ENCODE data around the gene KAZALD1.

The KAZALD1 gene

DNA sequence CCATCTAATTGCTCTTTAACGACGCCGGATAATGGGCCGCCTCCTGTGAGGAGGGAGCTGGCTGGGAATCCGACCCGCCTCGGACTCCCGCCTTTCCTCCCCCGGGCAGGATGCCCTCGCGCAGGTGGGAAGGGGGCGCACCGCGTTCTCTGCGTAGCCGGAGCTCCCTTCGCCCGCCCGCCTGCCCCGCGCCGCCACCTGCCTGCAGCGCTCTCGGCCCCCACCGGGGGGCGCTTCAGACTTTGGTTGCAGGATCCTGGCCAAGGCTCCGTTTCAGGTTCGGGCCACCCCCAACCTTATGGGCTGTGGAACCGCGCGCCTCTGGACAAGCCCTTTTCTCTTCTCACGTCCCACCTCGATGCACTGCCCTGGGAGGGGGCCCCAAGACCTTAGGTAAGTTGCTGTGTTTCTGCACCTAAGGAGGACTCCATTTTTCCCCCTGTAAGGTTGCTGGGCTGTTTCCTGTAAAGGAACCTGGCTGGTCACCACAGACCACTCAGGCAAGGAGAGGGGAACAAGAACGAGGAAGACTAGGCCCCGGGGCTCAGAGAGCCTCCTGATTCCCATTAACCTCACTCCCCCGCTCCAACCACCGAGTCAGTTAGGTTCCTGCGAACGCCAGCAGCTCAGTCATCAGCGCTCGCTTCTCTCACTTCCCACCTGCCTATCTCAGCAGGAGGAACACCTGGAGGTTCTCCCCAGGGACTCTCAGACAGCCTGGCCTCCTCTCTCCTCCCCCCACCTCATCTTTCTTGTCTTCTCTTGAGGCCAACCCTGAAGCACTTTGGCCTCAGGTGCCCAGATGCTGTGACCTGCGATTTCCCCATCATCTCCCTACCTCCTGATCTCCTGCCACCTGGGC lies 11.3 kb upstream of the KAZALD1 start:
- DNase-seq = peak; percentile 56

GRCh38 chr10:101052285-101052684 lies 9.5 kb upstream of the KAZALD1 start:
- DNase-seq = no peak

DNA sequence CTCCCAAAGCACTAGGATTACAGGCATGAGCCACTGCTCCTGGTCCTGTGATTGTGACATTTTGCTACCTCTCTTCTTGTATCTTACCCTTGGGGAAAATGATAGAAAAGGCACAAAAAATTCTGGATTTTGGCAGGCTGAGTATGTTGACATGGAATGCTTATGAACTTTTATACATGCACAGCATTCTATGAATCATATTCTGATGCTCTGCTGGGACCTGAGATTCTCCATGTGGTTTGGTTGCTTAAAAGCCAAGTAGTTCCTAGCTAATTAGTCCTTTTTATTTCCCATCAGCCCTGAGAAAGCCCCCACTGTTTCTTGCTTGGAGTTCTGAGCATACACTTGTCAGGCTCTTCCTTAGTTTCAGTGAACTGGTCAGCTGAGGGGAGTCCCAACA lies 8.3 kb upstream of the KAZALD1 start:
- no peak for DNase-seq

DNA sequence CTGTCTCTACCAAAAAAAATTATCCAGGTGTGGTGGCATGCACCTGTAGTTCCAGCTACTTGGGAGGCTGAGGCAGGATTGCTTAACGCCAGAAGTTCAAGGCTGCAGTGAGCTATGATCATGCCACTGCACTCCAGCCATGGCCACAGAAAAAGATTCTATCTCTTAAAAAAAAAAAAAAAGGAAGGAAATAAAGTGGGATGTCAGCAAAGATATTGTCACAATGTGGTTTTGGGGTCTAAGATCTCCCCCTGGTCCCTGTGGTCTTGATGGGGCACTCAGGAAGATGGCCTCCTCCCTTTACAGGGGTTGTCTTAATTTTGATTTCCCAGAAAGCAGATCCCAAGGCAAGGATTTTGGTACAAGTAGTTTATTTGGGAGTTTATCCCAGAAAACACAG lies 7.4 kb upstream of the KAZALD1 start:
- DNase-seq = no peak

GRCh38 chr10:101054876-101055275 lies 6.9 kb upstream of the KAZALD1 start:
- DNase-seq = no peak

DNA sequence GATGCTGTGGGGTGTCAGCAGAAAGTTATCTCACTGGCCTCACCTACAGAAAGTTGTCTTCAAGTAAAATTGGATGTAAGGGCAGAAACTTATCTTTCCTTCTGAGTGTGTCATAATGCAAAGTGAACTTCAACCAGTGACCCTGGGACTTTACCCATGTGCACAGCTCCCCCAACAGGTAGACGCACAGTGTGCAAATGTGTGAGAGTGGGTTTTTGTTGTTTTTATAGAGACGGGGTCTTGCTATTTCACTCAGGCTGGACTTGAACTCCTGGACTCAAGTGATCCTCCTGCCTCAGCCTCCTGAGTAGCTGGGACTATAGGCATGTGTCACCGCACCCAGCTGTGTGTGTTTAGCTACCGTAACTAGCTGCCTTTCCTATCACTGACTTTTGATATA lies 6.4 kb upstream of the KAZALD1 start:
- DNase-seq = no peak

DNA sequence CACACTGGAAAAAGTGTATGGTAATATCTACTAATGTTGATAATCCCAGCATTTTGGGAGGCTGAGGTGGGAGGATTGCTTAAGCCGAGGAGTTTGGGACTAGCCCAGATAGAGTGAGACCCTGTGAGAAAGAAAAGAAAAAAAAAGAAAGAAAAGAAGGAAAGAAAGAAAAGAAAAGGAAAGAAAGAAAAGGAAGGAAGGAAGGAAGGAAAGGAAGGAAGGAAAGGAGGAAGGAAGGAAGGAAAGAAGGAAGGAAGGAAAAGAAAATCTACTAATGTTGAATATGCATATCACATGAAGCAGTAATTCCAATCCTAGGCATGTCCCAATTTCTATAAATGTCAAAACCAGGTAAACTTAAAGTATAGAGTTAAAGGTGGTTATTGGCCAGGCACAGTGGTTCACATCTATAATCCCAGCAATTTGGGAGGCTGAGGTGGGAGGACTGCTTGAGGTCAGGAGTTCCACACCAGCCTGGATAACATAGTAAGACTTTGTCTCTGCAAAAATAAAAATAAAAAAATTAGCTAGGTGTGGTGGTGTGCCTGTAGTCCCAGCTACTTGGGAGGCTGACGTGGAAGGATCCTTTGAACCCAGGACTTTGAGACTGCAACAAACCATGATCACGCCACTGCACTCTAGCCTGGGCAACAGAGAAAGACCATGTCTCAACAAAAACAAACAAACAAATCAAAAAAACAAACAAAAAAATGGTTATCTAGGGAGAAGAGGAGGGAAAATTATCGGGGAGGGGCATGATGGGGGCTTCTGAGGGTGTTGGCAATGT lies 5.2 kb upstream of the KAZALD1 start:
- no peak for DNase-seq

DNA sequence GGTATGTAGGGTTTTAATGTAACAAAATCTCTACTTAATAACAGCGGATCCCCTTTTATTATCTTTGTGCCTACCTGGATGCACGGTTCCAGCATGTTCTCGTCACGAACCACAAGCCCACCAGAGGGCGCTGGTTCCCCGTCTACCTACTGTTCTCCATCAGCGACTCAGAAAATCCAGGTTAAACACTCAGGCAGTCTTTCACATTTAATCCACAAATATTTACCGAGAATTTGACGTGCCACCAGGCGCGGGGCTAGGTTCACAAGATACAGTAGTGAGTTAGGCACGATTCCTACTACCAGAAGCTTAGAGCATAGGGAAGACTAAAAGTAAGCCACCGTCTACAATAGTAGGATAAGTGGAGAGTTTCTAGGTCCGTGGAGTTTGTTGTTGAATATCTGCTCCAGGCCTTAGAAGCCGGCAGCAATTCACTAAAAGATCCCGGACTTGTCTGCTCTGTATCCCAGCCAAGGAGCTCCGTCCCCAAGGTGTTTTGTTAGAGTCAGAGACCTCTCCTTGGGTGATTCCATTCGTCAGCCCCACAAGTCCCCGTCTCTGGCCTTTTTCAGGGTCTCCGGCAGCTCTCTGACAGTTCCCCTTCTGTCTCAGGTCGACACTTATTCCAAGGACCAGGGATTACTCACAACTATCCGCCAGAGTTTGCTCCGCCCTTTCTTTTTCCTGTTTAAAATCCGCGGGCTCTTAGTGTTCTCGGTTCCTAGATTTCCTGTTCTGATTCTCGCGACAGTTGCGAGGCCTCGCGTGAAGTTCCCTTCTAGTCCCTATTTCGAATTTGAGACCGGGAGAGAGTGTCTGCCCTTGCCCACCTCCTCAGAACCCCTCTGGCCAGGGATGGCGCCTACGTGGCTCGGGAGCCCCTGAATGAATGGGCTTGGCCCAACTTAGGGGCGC lies 1.5 kb upstream of the KAZALD1 start:
- DNase-seq = peak; percentile 80

GRCh38 chr10:101060951-101061623 lies 702 bp upstream of the KAZALD1 start:
- DNase-seq = peak; percentile 80

- peak; percentile 65 for DNase-seq
Observed at GRCh38 chr10:101062232-101063049, 652 bp downstream of the KAZALD1 start.

DNA sequence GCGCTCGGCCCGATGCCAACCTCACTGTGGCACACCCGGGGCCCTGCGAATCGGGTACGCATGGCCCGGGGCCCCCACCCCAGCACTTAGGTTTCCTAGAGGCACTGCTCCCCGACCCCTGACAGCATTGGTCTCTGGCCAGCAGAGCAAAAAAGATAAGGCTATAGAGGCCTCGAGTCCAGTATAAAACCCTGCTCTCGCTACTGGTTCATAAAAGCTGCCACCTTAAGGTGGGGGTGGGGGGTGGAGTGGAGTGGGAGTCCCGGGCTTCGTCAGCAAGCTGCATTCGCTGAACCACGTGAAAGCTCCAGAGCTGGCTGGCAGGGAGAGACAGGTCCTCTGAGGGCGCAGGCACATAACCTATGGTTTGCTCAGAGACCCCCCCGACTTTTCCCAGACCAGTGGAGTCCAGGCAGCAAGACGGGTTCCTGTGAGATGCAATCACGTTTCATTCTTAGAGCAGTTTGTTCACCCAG lies 1.3 kb downstream of the KAZALD1 start:
- DNase-seq = no peak

DNA sequence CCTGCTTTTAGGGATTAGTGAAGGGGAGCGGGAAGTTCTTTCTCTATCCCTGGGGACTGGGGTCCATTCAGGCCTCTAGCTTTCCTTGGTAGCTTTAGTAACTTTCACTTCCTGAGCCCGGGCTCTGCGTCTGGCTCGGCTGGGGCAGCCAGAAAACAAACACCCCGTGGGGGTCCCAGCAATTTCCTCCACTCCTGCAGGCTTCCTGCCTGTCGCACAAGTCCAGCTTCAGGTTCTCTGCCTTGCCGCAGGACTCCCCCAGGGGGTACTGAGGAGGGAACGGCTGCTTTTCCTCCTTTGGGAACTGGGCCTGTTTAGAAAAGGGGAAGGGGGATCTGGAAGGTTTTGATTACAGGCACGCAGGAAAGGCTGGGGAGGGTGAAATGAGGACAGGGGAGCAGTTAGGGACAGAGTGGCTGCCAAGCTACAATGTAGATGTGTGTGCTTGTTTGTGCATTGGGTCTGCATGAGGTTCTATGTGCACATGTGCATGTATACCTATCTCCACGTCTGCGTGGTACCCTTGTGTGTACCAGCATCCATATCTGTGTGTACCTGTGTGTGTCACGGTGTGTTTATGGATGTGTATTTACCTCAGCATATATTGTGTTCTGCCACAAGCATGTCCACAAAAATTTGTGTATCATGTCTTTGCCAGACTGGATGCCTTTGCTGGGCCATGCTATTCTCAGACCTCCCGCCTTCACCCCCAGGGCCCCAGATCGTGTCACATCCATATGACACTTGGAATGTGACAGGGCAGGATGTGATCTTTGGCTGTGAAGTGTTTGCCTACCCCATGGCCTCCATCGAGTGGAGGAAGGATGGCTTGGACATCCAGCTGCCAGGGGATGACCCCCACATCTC lies 2.0 kb downstream of the KAZALD1 start:
- DNase-seq = no peak

- DNase-seq = no peak
Observed at GRCh38 chr10:101064415-101065030, 2.7 kb downstream of the KAZALD1 start.

DNA sequence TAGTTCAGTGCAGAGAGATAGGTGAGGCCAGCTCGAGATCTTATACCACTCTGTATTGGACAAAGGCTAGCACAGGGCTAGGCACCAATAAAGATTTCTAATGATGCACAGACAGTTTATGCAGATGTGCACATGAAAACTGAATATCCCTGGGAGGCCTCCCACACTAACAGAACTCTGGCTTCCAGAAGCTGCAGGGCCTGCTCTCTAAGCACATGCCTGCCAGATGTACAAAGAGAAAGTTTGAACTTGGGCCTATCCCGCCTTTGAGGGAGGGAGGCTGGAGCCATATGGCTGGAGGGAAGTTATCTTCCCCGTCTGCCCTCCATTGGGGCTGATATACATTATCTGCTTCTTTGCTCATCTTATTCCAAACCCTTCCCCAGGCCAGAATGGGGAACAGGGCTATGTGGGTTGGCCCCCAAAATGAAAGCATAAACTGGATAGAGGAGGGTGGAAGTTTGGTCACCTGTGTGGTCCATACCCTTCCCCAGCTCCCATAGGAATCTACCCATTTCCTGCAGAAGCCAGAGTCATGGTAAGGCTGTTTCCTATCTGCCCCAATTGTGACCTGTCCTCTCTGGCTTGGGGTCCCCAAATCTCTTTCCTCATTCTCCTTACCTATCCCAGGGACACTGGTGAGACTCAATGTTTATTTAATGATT lies 3.8 kb downstream of the KAZALD1 start:
- no peak for DNase-seq

- DNase-seq = peak; percentile 35
Observed at GRCh38 chr10:101066146-101066895, 4.5 kb downstream of the KAZALD1 start.

GRCh38 chr10:101066896-101067355 lies 5.1 kb downstream of the KAZALD1 start:
- no peak for DNase-seq

DNA sequence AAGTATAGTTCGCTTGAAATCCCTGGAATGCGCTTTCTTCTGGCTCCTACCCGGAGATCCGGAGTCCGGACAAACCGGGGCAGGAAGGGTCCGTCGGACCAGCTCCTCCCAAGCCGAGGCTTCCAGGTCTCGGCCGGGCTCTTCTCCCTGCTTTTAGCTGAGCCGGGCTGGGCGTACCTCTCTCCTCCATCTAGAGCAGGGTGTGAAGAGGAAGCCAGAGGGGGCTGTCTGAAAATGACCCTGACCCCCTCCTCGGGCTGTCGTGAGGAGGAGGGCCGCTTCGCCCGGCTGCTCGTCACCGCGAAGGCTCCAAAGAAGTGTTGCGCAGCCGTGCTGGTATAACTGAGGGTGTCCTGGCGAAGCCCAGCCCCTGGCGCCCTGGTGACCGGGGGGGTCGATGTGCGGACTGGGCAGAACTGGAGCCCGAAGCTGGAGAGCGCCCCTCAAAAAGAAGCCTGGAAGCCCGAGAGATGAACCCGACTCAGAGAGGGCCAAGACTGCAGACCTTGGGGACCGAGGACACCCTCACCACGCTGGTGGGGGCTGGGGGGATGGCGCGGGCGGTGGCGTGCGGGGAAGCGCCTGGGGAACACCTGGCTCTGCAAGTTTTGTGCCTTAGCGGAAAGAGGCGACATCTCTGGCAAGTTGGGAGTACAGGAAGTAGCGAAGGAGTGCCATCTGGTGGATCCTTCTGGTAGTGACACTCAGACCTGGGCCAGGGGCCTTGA lies 5.7 kb downstream of the KAZALD1 start:
- DNase-seq = peak; percentile 66

GRCh38 chr10:101069441-101069840 lies 7.7 kb downstream of the KAZALD1 start:
- DNase-seq = no peak

All from NCI-H1105 treated with DMSO at 0.1 percent for 48 hours (cell line).